HepG2 (cell line): ENCODE results near the gene PUDP. TPM values are rescaled to one million over a fixed set of nuclear protein-coding genes. Genes with fewer than 3 reads are reported as not detected.

ENCODE experiments used
- ARID2 ChIP-seq: sonication (generic); formaldehyde crosslinking; IDR thresholded peaks from 2 replicates; pipeline ENCODE4 v1.8.1; 2022; ENCODE audit warnings: mild to moderate bottlenecking, missing genetic modification reagents, borderline replicate concordance
- CHD4 ChIP-seq: fragments of 200-600 bp; sonication (generic); IDR thresholded peaks from 2 replicates; pipeline ENCODE4 v1.7.0; 2017; ENCODE audit warnings: mild to moderate bottlenecking, low read length, borderline replicate concordance
- CREM ChIP-seq, 2 experiments: sonication (generic) in 1 of 2; formaldehyde crosslinking in 1 of 2; IDR thresholded peaks; 2 replicates each; pipeline versions ENCODE4 v1.4.0 to v1.6.1; 2016 to 2020; ENCODE audit warnings: antibody characterized with exemption in 1 of 2, mild to moderate bottlenecking in 1 of 2, missing genetic modification reagents in 1 of 2
- DRAP1 ChIP-seq: IDR thresholded peaks from 2 replicates; pipeline ENCODE4 v1.6.1; 2016; ENCODE audit warnings: missing genetic modification reagents, missing compliant biosample characterization
- FOSL2 ChIP-seq: sonication (generic); formaldehyde crosslinking; IDR thresholded peaks from 2 replicates; pipeline ENCODE4 v1.4.0; 2020; ENCODE audit warnings: missing genetic modification reagents
- HDAC1 ChIP-seq: sonication (generic); formaldehyde crosslinking; IDR thresholded peaks from 2 replicates; pipeline ENCODE4 v1.5.1; 2020; ENCODE audit warnings: mild to moderate bottlenecking, missing genetic modification reagents
- KMT2A ChIP-seq: sonication (generic); formaldehyde crosslinking; IDR thresholded peaks from 2 replicates; pipeline ENCODE4 v1.4.0; 2020; ENCODE audit warnings: missing genetic modification reagents
- MBNL3 ChIP-seq: fragments of 250-450 bp; sonication (Bioruptor Pico); conservative IDR thresholded peaks from 2 replicates; pipeline ENCODE4 v1.8.0; 2022; ENCODE audit warnings: mild to moderate bottlenecking, inconsistent platforms
- SMC3 ChIP-seq: IDR thresholded peaks from 2 replicates; pipeline ENCODE4 v1.6.1; 2011; ENCODE audit warnings: low read length, improper control_type of control experiment
- THAP11 ChIP-seq: IDR thresholded peaks from 2 replicates; pipeline ENCODE4 v1.6.1; 2016; ENCODE audit warnings: missing biosample characterization, missing genetic modification reagents
- THRA ChIP-seq: sonication (generic); formaldehyde crosslinking; IDR thresholded peaks from 2 replicates; pipeline ENCODE4 v1.4.0; 2020; ENCODE audit warnings: missing genetic modification reagents, borderline replicate concordance
- ZBTB20 ChIP-seq: sonication (generic); formaldehyde crosslinking; IDR thresholded peaks from 2 replicates; pipeline ENCODE4 v1.8.1; 2023; ENCODE audit warnings: missing genetic modification reagents, low read depth, mild to moderate bottlenecking, borderline replicate concordance
- ZNF274 ChIP-seq: sonication (generic); formaldehyde crosslinking; IDR thresholded peaks from 2 replicates; pipeline ENCODE4 v1.5.1; 2020; ENCODE audit warnings: mild to moderate bottlenecking, missing genetic modification reagents
- ZNF337 ChIP-seq: sonication (generic); formaldehyde crosslinking; IDR thresholded peaks from 2 replicates; pipeline ENCODE4 v1.5.1; 2020; ENCODE audit warnings: missing genetic modification reagents, low read depth, mild to moderate bottlenecking, borderline replicate concordance
- ZNF354B ChIP-seq: sonication (generic); formaldehyde crosslinking; IDR thresholded peaks from 2 replicates; pipeline ENCODE4 v1.8.0; 2022; ENCODE audit warnings: mild to moderate bottlenecking, missing genetic modification reagents
- polyA plus RNA-seq, 8 experiments: library from polyadenylated mRNA; depleted of rRNA in 3 of 8; stranded (reverse) in 7 of 8; unstranded in 1 of 8; fragments of >200 nt; fragmentation: Illumina TruSeq in 4 of 8; extraction: Trizol in 4 of 8; gene quantifications; 2 replicates each; pipeline versions ENCODE4 v1.2.1 to v1.2.3, GENCODE V29; 2011 to 2016; ENCODE audit warnings: low read depth in 4 of 8, missing spikeins in 1 of 8, mixed read lengths in 1 of 8; ENCODE audit not compliant: insufficient read depth in 1 of 8
- total RNA-seq, 5 experiments: library from RNA; depleted of rRNA; stranded (reverse); fragments of >200 nt; fragmentation: Illumina TruSeq; extraction: Trizol; gene quantifications; 2 replicates each; pipeline ENCODE4 v1.2.3, GENCODE V29; 2016; ENCODE audit warnings: low read depth in 1 of 5
- TF ChIP-seq, protein P1 (sequence below): sonication (generic); formaldehyde crosslinking; IDR thresholded peaks from 2 replicates; pipeline ENCODE4 v1.4.0; 2020; ENCODE audit warnings: missing genetic modification reagents, borderline replicate concordance
- TF ChIP-seq, protein P2 (sequence below): sonication (generic); formaldehyde crosslinking; IDR thresholded peaks from 2 replicates; pipeline ENCODE4 v1.9.0; 2022; ENCODE audit warnings: missing genetic modification reagents, mild to moderate bottlenecking, borderline replicate concordance
- TF ChIP-seq, protein P3 (sequence below): sonication (generic); formaldehyde crosslinking; IDR thresholded peaks from 2 replicates; pipeline ENCODE4 v1.4.0; 2020; ENCODE audit warnings: missing genetic modification reagents, borderline replicate concordance
- TF ChIP-seq, protein P4 (sequence below): sonication (generic); formaldehyde crosslinking; IDR thresholded peaks from 2 replicates; pipeline ENCODE4 v1.8.0; 2022; ENCODE audit warnings: mild to moderate bottlenecking, missing genetic modification reagents, moderate library complexity

PUDP gene
- total and polyA plus RNA-seq, 2 of the 13 experiments (the other 11 are each of a cell fraction or from before 2014, with no cell fraction given), result 7.5 to 23.5 TPM

DNA sequence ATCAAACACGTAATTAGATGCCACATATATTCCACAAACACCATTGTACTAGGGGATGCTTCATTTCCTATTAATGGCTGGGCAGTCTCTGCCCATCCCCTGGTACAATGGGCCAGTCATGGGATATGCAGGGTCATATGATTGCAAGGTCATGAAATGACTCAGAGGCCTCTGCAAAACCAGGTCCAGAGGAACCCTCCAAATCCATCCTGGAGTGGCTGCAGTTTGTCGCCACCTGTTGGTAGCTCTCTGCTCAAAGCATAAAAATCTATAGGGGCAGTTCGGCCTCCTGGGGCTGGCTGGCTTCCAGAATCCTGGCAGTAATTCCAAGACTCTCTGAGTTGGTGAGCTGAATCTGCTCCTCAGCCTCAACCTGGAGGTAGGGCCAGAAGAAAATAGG lies 22.9 kb upstream of the PUDP start (continued):
- TF ChIP-seq, protein P1, sequence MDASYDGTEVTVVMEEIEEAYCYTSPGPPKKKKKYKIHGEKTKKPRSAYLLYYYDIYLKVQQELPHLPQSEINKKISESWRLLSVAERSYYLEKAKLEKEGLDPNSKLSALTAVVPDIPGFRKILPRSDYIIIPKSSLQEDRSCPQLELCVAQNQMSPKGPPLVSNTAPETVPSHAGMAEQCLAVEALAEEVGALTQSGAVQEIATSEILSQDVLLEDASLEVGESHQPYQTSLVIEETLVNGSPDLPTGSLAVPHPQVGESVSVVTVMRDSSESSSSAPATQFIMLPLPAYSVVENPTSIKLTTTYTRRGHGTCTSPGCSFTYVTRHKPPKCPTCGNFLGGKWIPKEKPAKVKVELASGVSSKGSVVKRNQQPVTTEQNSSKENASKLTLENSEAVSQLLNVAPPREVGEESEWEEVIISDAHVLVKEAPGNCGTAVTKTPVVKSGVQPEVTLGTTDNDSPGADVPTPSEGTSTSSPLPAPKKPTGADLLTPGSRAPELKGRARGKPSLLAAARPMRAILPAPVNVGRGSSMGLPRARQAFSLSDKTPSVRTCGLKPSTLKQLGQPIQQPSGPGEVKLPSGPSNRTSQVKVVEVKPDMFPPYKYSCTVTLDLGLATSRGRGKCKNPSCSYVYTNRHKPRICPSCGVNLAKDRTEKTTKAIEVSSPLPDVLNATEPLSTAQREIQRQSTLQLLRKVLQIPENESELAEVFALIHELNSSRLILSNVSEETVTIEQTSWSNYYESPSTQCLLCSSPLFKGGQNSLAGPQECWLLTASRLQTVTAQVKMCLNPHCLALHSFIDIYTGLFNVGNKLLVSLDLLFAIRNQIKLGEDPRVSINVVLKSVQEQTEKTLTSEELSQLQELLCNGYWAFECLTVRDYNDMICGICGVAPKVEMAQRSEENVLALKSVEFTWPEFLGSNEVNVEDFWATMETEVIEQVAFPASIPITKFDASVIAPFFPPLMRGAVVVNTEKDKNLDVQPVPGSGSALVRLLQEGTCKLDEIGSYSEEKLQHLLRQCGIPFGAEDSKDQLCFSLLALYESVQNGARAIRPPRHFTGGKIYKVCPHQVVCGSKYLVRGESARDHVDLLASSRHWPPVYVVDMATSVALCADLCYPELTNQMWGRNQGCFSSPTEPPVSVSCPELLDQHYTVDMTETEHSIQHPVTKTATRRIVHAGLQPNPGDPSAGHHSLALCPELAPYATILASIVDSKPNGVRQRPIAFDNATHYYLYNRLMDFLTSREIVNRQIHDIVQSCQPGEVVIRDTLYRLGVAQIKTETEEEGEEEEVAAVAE (CRISPR knock-in tag), result no peak
- TF ChIP-seq CHD4 (no peak), THAP11 (no peak), CREM (IDR thresholded peaks at IDR 0.05) (no peak), CREM (CRISPR knock-in tag; IDR thresholded peaks at IDR 0.05) (no peak), ZBTB20 (CRISPR knock-in tag) (no peak), HDAC1 (CRISPR knock-in tag) (no peak), ZNF274 (CRISPR knock-in tag) (no peak), ZNF337 (no peak), KMT2A (CRISPR knock-in tag) (no peak), MBNL3 (CRISPR knock-in tag) (no peak), SMC3 (peak; percentile 13; the same call in 1 of the 2 replicates), ARID2 (no peak), THRA (no peak), FOSL2 (CRISPR knock-in tag) (peak; percentile 62), ZNF354B (CRISPR knock-in tag) (no peak), DRAP1 (CRISPR knock-in tag) (no peak)
- TF ChIP-seq, protein P2, sequence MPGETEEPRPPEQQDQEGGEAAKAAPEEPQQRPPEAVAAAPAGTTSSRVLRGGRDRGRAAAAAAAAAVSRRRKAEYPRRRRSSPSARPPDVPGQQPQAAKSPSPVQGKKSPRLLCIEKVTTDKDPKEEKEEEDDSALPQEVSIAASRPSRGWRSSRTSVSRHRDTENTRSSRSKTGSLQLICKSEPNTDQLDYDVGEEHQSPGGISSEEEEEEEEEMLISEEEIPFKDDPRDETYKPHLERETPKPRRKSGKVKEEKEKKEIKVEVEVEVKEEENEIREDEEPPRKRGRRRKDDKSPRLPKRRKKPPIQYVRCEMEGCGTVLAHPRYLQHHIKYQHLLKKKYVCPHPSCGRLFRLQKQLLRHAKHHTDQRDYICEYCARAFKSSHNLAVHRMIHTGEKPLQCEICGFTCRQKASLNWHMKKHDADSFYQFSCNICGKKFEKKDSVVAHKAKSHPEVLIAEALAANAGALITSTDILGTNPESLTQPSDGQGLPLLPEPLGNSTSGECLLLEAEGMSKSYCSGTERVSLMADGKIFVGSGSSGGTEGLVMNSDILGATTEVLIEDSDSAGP (CRISPR knock-in tag), result no peak
- TF ChIP-seq, protein P3, sequence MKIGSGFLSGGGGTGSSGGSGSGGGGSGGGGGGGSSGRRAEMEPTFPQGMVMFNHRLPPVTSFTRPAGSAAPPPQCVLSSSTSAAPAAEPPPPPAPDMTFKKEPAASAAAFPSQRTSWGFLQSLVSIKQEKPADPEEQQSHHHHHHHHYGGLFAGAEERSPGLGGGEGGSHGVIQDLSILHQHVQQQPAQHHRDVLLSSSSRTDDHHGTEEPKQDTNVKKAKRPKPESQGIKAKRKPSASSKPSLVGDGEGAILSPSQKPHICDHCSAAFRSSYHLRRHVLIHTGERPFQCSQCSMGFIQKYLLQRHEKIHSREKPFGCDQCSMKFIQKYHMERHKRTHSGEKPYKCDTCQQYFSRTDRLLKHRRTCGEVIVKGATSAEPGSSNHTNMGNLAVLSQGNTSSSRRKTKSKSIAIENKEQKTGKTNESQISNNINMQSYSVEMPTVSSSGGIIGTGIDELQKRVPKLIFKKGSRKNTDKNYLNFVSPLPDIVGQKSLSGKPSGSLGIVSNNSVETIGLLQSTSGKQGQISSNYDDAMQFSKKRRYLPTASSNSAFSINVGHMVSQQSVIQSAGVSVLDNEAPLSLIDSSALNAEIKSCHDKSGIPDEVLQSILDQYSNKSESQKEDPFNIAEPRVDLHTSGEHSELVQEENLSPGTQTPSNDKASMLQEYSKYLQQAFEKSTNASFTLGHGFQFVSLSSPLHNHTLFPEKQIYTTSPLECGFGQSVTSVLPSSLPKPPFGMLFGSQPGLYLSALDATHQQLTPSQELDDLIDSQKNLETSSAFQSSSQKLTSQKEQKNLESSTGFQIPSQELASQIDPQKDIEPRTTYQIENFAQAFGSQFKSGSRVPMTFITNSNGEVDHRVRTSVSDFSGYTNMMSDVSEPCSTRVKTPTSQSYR (CRISPR knock-in tag), result no peak
- TF ChIP-seq, protein P4, sequence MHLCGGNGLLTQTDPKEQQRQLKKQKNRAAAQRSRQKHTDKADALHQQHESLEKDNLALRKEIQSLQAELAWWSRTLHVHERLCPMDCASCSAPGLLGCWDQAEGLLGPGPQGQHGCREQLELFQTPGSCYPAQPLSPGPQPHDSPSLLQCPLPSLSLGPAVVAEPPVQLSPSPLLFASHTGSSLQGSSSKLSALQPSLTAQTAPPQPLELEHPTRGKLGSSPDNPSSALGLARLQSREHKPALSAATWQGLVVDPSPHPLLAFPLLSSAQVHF (CRISPR knock-in tag), result no peak
